Suprapubic skin (tissue), 4 donors: ENCODE measurements around the gene SLC25A11.

Experiments
- EP300 ChIP-seq: sonication (generic); formaldehyde crosslinking; IDR thresholded peaks from one replicate; pipeline ENCODE4 v1.6.1; 2017; ENCODE audit warnings: antibody characterized with exemption
- POLR2A ChIP-seq, 2 donors: fragments of 450-650 bp; IDR thresholded peaks; one replicate each; pipeline ENCODE4 v1.6.1; 2017; ENCODE audit warnings: antibody characterized with exemption in 2 of 2, mild to moderate bottlenecking in 2 of 2, moderate library complexity in 2 of 2
- POLR2AphosphoS5 ChIP-seq, 3 donors: sonication (generic); formaldehyde crosslinking; IDR thresholded peaks; one replicate each; pipeline ENCODE4 v1.6.1; 2017; ENCODE audit warnings: antibody characterized with exemption in 3 of 3
- TF ChIP-seq, protein P1 (sequence below), 2 donors: fragments of 200-600 bp in 1 of 2; fragments of 450-650 bp in 1 of 2; sonication (generic) in 1 of 2; IDR thresholded peaks; one replicate each; pipeline ENCODE4 v1.5.1; 2016 to 2019; ENCODE audit warnings: antibody characterized with exemption in 2 of 2, mild to moderate bottlenecking in 1 of 2, moderate library complexity in 1 of 2

DNA sequence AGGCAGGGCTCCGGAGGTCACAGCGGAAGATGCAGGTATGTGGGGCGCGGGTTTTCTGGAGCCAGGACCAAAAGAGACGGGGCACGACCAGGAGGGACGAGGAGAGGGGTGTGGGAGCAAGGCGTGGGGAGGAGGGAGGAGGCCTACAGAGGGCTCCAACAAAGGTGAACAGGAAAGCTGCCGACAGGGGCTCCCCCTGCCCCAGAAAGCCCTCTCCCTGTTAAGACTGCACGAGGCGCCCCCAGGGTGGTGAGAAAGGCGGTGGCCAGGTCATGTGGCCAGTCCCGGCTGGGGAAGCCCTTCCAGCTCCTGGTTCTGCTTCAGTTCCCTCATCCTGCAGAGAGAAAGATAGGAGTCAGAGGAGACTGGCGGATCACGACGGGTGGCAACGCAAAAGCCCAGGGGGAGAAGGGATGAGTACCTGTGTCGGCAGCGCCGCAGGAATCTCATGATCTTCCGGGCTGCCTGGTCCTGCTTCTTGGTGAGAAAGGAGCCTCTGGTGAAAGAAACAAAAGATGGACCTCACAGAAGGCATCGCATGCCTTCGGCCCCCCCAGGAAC, 28.7 kb upstream of the SLC25A11 start:
- TF ChIP-seq, protein P1, sequence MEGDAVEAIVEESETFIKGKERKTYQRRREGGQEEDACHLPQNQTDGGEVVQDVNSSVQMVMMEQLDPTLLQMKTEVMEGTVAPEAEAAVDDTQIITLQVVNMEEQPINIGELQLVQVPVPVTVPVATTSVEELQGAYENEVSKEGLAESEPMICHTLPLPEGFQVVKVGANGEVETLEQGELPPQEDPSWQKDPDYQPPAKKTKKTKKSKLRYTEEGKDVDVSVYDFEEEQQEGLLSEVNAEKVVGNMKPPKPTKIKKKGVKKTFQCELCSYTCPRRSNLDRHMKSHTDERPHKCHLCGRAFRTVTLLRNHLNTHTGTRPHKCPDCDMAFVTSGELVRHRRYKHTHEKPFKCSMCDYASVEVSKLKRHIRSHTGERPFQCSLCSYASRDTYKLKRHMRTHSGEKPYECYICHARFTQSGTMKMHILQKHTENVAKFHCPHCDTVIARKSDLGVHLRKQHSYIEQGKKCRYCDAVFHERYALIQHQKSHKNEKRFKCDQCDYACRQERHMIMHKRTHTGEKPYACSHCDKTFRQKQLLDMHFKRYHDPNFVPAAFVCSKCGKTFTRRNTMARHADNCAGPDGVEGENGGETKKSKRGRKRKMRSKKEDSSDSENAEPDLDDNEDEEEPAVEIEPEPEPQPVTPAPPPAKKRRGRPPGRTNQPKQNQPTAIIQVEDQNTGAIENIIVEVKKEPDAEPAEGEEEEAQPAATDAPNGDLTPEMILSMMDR (IDR thresholded peaks at IDR 0.05), result no peak
- TF ChIP-seq POLR2A (IDR thresholded peaks at IDR 0.05), result no peak
- no peak for TF ChIP-seq POLR2AphosphoS5 (IDR thresholded peaks at IDR 0.05)
- TF ChIP-seq EP300, result no peak
